K562 (cell line): Measurements from ENCODE around the gene TCOF1. TPM values are rescaled to one million over a fixed set of nuclear protein-coding genes. Genes with fewer than 3 reads are reported as not detected.

Source experiments
- E2F3 ChIP-seq: fragments of 250-450 bp; sonication (Bioruptor Pico); IDR thresholded peaks from 2 replicates; pipeline ENCODE4 v1.4.0; 2020; ENCODE audit warnings: mild to moderate bottlenecking
- GABPB1 ChIP-seq: sonication (generic); formaldehyde crosslinking; IDR thresholded peaks from 2 replicates; pipeline ENCODE4 v1.8.0; 2022; ENCODE audit warnings: mild to moderate bottlenecking, missing genetic modification reagents
- HDAC3 ChIP-seq: fragments of 450-650 bp; IDR thresholded peaks from 2 replicates; pipeline ENCODE4 v1.6.1; 2018; ENCODE audit warnings: borderline replicate concordance, mild to moderate bottlenecking, moderate library complexity; ENCODE audit not compliant: partially characterized antibody
- HIVEP1 ChIP-seq: fragments of 250-450 bp; sonication (Bioruptor Pico); IDR thresholded peaks from 2 replicates; pipeline ENCODE4 v1.4.0; 2020; ENCODE audit warnings: mild to moderate bottlenecking
- HMG20A ChIP-seq: fragments of 450-650 bp; formaldehyde crosslinking; conservative IDR thresholded peaks from 2 replicates; pipeline ENCODE4 v1.4.0; 2020; ENCODE audit warnings: mild to moderate bottlenecking, mixed read lengths
- MAFG ChIP-seq: fragments of 450-650 bp; conservative IDR thresholded peaks from 2 replicates; pipeline ENCODE4 v1.6.1; 2016; ENCODE audit warnings: missing genetic modification characterization, missing compliant biosample characterization
- MCM5 ChIP-seq: fragments of 450-650 bp; IDR thresholded peaks from 2 replicates; pipeline ENCODE4 v1.6.1; 2016; ENCODE audit warnings: low read depth
- POLR3G ChIP-seq: IDR thresholded peaks from 2 replicates; pipeline ENCODE4 v1.6.1; 2011; ENCODE audit not compliant: insufficient read length, insufficient replicate concordance; ENCODE audit errors: extremely low read depth
- RBM22 ChIP-seq: fragments of 200-400 bp; formaldehyde crosslinking; IDR thresholded peaks from 2 replicates; pipeline ENCODE4 v1.6.1; 2018; ENCODE audit warnings: low read length, low read depth; ENCODE audit not compliant: poor library complexity, severe bottlenecking
- SAP30 ChIP-seq: fragments of 200-600 bp; sonication (generic); IDR thresholded peaks from 2 replicates; pipeline ENCODE4 v1.6.1; 2012; ENCODE audit warnings: borderline replicate concordance, low read depth, mild to moderate bottlenecking, moderate library complexity, low read length, control low read depth, inconsistent platforms; ENCODE audit not compliant: insufficient read depth, poor library complexity, severe bottlenecking
- ZKSCAN8 ChIP-seq: fragments of 200-800 bp; sonication (Bioruptor generic); IDR thresholded peaks from 2 replicates; pipeline ENCODE4 v1.6.1; 2016; ENCODE audit warnings: missing genetic modification characterization, missing compliant biosample characterization
- ZNF324 ChIP-seq: fragments of 250-450 bp; sonication (Bioruptor Pico); IDR thresholded peaks from 2 replicates; pipeline ENCODE4 v1.4.0; 2020; ENCODE audit warnings: mild to moderate bottlenecking
- polyA plus RNA-seq, 8 experiments: library from polyadenylated mRNA; depleted of rRNA in 4 of 8; stranded (reverse) in 5 of 8; unstranded in 3 of 8; fragments of >200 nt; fragmentation: Nextera tagmentation in 2 of 8; fragmentation: Illumina TruSeq in 1 of 8; extraction: Ambion mirVana in 2 of 8; extraction: Trizol in 1 of 8; gene quantifications; 2 replicates each; pipeline versions ENCODE4 v1.2.1 to v1.2.3, GENCODE V29; 2011 to 2014; ENCODE audit warnings: inconsistent platforms in 1 of 8, missing spikeins in 1 of 8
- total RNA-seq, 7 experiments: library from RNA; depleted of rRNA in 6 of 7; stranded (reverse); fragments of >200 nt in 6 of 7; fragmentation: Illumina TruSeq in 2 of 7; extraction: Trizol in 2 of 7; gene quantifications; 2 replicates each; pipeline versions ENCODE4 v1.2.1 to v1.2.3, GENCODE V29; 2011 to 2021; ENCODE audit warnings: low replicate concordance in 1 of 7
- TF ChIP-seq, protein P1 (sequence below): IDR thresholded peaks from 3 replicates; pipeline ENCODE4 v1.6.1; 2011; ENCODE audit warnings: borderline replicate concordance, mild to moderate bottlenecking; ENCODE audit not compliant: insufficient read length, insufficient read depth
- TF ChIP-seq, protein P2 (sequence below): fragments of 450-650 bp; IDR thresholded peaks from 2 replicates; pipeline ENCODE4 v1.6.1; 2016; ENCODE audit warnings: mild to moderate bottlenecking
- TF ChIP-seq, protein P3 (sequence below): sonication (generic); formaldehyde crosslinking; IDR thresholded peaks from 2 replicates; pipeline ENCODE4 v1.9.0; 2022; ENCODE audit warnings: mild to moderate bottlenecking, missing genetic modification reagents
- TF ChIP-seq, protein P4 (sequence below): fragments of 450-650 bp; IDR thresholded peaks from 2 replicates; pipeline ENCODE4 v1.6.1; 2016
- TF ChIP-seq, protein P5 (sequence below): fragments of 450-650 bp; IDR thresholded peaks from 2 replicates; pipeline ENCODE4 v1.6.1; 2017; ENCODE audit warnings: antibody characterized with exemption, mild to moderate bottlenecking

TCOF1 gene
- total and polyA plus RNA-seq, 9 of the 15 experiments (the other 6 are each of a cell fraction or from before 2014, with no cell fraction given) = 9.8 to 134 (median 61.7) TPM

DNA sequence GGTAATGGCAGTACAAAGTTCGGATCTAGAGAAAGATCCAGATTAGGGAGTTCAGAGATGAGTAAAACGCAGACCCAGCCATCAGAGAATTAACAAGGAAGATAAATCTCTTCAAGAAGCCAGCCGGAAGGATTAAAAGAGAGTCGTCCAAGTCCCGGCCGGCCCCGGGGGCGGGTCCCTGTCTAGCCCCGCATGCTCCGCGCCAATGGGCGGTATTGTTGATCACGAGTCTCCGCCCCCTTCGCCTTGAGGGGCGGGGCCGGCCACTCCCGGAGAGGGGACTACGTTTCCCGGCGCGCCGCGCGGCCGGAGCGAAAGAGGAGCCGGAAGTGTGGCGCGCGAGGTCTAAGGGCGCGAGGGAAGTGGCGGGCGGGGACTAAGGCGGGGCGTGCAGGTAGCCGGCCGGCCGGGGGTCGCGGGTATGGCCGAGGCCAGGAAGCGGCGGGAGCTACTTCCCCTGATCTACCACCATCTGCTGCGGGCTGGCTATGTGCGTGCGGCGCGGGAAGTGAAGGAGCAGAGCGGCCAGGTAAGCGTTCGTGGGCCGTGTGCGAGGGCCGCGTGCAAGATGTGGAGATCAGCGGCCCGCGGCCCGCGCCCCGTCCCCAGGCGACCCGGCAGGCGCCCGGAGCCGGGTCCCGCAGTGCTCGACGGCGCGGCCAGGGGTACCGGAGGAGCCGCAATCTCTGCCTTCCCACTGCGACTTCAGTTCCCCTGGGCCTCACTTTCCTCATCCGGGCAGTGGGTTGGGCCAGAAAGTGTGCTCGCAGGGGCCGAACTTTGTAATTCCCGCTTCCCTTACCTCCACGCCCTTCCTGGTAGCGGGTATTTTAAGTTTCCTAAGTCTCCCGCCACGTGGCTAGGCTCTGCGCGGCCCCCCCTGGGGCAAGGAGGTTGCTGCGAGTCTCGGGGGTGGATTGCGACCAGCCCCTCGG, at the start of gene TCOF1 (continued):
- TF ChIP-seq, protein P1, sequence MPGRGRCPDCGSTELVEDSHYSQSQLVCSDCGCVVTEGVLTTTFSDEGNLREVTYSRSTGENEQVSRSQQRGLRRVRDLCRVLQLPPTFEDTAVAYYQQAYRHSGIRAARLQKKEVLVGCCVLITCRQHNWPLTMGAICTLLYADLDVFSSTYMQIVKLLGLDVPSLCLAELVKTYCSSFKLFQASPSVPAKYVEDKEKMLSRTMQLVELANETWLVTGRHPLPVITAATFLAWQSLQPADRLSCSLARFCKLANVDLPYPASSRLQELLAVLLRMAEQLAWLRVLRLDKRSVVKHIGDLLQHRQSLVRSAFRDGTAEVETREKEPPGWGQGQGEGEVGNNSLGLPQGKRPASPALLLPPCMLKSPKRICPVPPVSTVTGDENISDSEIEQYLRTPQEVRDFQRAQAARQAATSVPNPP = no peak
- TF ChIP-seq E2F3 (CRISPR knock-in tag) = no peak
- TF ChIP-seq RBM22 = no peak
- TF ChIP-seq, protein P2, sequence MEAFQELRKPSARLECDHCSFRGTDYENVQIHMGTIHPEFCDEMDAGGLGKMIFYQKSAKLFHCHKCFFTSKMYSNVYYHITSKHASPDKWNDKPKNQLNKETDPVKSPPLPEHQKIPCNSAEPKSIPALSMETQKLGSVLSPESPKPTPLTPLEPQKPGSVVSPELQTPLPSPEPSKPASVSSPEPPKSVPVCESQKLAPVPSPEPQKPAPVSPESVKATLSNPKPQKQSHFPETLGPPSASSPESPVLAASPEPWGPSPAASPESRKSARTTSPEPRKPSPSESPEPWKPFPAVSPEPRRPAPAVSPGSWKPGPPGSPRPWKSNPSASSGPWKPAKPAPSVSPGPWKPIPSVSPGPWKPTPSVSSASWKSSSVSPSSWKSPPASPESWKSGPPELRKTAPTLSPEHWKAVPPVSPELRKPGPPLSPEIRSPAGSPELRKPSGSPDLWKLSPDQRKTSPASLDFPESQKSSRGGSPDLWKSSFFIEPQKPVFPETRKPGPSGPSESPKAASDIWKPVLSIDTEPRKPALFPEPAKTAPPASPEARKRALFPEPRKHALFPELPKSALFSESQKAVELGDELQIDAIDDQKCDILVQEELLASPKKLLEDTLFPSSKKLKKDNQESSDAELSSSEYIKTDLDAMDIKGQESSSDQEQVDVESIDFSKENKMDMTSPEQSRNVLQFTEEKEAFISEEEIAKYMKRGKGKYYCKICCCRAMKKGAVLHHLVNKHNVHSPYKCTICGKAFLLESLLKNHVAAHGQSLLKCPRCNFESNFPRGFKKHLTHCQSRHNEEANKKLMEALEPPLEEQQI = no peak
- TF ChIP-seq POLR3G = no peak
- TF ChIP-seq, protein P3, sequence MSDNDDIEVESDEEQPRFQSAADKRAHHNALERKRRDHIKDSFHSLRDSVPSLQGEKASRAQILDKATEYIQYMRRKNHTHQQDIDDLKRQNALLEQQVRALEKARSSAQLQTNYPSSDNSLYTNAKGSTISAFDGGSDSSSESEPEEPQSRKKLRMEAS = peak; percentile 61; the same call in 1 of the 2 replicates
- TF ChIP-seq, protein P4, sequence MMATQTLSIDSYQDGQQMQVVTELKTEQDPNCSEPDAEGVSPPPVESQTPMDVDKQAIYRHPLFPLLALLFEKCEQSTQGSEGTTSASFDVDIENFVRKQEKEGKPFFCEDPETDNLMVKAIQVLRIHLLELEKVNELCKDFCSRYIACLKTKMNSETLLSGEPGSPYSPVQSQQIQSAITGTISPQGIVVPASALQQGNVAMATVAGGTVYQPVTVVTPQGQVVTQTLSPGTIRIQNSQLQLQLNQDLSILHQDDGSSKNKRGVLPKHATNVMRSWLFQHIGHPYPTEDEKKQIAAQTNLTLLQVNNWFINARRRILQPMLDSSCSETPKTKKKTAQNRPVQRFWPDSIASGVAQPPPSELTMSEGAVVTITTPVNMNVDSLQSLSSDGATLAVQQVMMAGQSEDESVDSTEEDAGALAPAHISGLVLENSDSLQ = peak; percentile 62
- TF ChIP-seq MAFG (tag) = no peak
- no peak for TF ChIP-seq ZKSCAN8 (CRISPR knock-in tag)
- TF ChIP-seq, protein P5, sequence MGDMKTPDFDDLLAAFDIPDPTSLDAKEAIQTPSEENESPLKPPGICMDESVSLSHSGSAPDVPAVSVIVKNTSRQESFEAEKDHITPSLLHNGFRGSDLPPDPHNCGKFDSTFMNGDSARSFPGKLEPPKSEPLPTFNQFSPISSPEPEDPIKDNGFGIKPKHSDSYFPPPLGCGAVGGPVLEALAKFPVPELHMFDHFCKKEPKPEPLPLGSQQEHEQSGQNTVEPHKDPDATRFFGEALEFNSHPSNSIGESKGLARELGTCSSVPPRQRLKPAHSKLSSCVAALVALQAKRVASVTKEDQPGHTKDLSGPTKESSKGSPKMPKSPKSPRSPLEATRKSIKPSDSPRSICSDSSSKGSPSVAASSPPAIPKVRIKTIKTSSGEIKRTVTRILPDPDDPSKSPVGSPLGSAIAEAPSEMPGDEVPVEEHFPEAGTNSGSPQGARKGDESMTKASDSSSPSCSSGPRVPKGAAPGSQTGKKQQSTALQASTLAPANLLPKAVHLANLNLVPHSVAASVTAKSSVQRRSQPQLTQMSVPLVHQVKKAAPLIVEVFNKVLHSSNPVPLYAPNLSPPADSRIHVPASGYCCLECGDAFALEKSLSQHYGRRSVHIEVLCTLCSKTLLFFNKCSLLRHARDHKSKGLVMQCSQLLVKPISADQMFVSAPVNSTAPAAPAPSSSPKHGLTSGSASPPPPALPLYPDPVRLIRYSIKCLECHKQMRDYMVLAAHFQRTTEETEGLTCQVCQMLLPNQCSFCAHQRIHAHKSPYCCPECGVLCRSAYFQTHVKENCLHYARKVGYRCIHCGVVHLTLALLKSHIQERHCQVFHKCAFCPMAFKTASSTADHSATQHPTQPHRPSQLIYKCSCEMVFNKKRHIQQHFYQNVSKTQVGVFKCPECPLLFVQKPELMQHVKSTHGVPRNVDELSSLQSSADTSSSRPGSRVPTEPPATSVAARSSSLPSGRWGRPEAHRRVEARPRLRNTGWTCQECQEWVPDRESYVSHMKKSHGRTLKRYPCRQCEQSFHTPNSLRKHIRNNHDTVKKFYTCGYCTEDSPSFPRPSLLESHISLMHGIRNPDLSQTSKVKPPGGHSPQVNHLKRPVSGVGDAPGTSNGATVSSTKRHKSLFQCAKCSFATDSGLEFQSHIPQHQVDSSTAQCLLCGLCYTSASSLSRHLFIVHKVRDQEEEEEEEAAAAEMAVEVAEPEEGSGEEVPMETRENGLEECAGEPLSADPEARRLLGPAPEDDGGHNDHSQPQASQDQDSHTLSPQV = no peak
- no peak for TF ChIP-seq HIVEP1 (CRISPR knock-in tag)
- no peak for TF ChIP-seq MCM5
- no peak for TF ChIP-seq HMG20A (CRISPR knock-in tag)
- peak; percentile 89 for TF ChIP-seq SAP30
- no peak for TF ChIP-seq ZNF324
- peak; percentile 96 for TF ChIP-seq GABPB1
- no peak for TF ChIP-seq HDAC3
